G401.6 (cell line): ENCODE results near the gene EXOSC6.
"Not testable (repeated sequence)": the region's sequence is repeated elsewhere in the genome, so short reads cannot be mapped to it uniquely, and the experiment has no call there.

Experiments
- FAIRE-seq: peaks from 2 replicates; lab custom pipeline; 2012; peaks lifted over from hg19 to GRCh38; lab: Jason Lieb, UNC

Gene EXOSC6

GRCh38 chr16:70254180-70254964 lies 2.6 kb upstream of the EXOSC6 start:
- FAIRE-seq = no peak

DNA sequence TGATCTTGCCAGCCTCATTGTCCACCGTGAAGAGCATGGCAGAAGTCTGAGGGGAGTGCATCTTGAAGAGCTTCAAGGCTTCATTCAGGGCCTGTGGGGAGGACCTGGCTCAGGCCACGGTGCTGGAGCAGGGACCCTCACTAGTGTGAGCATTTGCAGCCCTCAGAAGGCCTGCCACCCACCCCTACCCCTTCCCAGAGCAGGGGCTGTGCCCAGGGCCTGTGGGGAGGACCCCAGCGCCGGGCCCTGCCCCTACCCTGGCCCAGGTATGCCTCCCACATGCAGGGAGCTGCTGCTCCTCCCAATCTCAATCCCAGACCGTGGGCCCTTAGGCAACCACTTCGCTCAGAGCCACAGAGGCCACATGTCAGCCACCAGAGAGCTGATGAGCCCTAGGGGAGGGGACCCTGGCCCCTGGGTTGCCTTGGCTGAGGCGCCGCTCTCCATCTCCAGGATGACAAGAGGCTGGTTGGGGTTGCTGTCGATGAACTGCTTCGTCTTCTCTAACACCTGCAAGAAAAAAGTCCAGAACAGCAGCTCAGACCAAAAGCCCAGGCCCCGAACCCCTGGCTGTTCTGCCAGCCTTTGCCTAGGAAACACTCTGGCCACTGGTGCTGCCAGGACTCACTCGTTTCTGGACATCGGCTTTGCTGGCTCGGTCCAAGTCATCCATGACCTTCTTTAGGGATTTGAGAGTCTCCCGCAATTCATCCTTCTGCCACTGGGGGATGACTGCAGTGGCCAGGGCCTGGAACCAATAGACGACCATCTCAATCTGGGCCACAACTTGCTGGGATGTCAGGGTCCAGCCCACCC lies 1.8 kb upstream of the EXOSC6 start:
- FAIRE-seq = no peak

GRCh38 chr16:70252355-70252988 lies 732 bp upstream of the EXOSC6 start:
- FAIRE-seq = no peak

DNA sequence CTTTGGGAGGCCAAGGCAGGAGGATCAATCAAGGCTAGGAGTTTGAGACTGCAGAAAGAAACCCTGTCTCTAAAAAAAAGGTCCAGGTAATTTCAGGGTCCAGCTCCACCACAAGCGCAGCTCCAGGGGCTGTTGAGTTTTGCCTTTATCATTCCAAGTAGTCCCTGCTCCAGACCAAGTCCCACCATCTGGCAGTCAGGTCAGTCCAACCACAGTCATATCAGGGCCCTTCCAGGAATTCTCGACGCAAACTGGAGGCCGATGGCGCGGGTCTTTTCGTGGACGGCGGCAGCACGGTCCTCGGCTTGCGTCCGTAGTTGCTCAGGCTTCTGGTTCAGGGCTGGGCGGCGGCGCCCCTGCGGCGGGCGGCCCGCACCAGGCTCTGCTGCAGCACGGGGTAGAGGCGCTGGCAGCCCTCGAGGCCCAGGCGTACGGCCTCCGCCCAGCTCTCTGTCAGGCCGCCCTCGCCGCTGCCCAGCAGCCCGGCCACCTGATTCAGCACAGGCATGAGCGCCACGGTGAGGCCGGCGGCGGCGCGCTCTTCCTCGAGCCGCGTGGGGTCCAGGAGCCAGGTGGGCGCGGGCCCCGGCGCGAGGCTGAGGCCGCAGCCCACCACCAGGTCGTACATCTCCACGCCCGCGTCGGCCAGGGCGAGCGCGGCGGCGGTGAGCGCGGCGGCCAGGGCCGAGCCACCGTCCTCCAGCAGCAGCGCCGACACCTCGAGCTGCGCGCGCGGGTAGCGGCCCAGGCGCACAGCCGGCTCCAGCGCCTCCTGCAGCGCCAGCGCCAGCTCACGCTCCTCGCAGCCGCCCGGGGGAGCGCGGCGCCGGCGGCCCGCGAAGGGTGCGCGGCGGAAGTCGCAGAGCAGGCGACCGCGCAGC lies 752 bp downstream of the EXOSC6 start:
- FAIRE-seq = no peak

DNA sequence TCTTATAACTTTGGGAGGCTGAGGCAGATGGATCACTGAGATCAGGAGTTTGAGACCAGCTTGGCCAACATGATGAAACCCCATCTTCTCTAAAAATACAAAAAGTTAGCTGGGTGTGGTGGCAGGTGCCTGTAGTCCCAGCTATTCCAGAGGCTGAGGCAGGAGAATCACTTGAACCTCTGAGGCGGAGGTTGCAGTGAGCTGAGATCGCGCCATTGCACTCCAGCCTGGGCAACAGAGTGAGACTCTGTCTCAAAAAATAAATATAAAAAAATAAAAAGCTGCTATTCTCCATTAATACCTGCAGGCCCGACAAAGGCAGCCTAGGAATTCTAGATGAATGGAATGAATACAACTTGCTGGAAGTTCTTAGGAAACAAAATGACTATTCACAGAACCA lies 2.0 kb downstream of the EXOSC6 start:
- not testable (repeated sequence) for FAIRE-seq

GRCh38 chr16:70238773-70239172 lies 13.0 kb downstream of the EXOSC6 start:
- not testable (repeated sequence) for FAIRE-seq

DNA sequence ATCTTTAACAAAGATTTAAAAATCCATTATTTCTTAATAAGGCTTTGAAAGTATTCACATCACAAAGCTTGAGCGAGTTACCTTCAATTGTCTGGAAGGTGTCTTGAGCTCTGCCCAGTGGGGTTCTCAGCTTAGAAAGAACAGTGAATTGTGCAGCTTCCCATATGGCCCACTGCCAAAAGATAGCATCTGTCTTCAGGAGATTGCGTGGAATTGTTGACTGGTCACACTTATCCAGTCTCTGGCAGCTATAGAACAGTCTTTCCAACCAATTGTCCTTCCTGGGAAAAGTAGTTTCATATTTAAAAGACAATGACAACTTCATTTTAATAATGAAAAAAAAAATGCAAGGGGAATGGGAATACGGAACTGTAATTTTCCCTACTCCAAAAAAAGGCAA lies 19.9 kb downstream of the EXOSC6 start:
- not testable (repeated sequence) for FAIRE-seq

- FAIRE-seq = not testable (repeated sequence)
Observed at GRCh38 chr16:70226024-70226423, 25.7 kb downstream of the EXOSC6 start.

DNA sequence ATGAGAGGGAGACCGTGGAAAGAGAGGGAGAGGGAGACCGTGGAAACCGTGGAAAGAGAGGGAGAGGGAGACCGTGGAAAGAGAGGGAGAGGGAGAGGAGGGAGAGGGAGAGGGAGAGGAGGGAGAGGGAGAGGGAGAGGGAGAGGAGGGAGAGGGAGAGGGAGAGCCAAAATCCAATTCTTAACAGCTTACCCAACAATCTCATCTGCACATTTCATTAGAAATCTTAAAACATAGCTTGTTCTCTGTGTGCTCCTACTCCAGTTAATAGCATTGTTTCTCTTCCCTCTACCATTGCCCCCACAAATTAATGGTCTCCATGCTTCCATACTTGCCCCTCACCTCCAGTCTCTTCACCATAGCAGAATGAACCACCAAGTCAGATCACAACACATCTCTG lies 26.3 kb downstream of the EXOSC6 start:
- FAIRE-seq = not testable (repeated sequence)

DNA sequence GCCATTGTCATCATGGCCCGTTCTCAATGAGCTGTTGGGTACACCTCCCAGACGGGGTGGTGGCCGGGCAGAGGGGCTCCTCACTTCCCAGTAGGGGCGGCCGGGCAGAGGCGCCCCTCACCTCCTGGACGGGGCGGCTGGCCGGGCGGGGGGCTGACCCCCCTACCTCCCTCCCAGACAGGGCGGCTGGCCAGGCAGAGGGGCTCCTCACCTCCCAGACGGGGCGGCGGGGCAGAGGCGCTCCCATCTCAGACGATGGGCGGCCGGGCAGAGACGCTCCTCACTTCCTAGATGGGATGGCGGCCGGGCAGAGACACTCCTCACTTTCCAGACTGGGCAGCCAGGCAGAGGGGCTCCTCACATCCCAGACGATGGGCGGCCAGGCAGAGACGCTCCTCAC lies 27.1 kb downstream of the EXOSC6 start:
- FAIRE-seq = not testable (repeated sequence)

GRCh38 chr16:70223971-70224513 lies 27.7 kb downstream of the EXOSC6 start:
- FAIRE-seq = not testable (repeated sequence)

- FAIRE-seq = not testable (repeated sequence)
Observed at GRCh38 chr16:70223216-70223615, 28.5 kb downstream of the EXOSC6 start.

DNA sequence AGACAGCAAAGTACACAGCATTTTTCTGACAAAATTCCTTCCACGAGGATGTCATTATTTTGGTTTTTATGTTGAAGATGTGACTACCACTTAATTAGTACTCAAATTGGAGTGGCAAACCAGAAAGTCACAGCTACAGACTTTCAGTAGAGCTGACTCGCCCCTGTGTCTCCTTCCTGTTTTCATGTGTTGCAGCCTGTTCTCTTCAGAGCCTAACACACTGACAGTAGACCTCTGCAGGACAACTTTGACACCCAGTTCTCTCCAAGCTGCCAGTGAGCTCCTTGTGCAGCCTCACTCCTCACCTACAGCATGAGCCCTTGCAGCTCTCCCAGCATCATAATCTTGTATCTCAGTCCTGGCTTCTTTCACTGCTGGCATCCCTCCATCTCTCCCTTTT lies 29.2 kb downstream of the EXOSC6 start:
- FAIRE-seq = not testable (repeated sequence)

DNA sequence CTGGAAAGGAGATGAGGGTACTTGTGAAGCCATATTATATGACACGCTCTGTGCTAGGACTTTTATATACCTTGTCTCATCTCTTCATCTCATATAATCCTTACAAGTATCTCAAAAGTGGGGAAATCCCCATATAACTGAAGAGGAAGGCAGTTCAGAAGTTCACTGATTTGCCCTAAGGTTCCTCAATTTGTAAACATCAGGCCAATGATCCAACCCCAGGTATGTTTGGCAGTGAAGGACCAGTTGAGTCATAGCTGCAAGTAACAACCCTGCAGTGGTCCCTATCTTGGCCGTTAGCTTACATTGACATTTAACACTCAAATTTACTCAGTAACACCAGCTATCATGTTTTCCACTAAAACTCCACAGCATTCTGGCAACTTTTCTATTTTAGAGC lies 33.2 kb downstream of the EXOSC6 start:
- FAIRE-seq = not testable (repeated sequence)

GRCh38 chr16:70206382-70206781 lies 45.4 kb downstream of the EXOSC6 start:
- FAIRE-seq = not testable (repeated sequence)

DNA sequence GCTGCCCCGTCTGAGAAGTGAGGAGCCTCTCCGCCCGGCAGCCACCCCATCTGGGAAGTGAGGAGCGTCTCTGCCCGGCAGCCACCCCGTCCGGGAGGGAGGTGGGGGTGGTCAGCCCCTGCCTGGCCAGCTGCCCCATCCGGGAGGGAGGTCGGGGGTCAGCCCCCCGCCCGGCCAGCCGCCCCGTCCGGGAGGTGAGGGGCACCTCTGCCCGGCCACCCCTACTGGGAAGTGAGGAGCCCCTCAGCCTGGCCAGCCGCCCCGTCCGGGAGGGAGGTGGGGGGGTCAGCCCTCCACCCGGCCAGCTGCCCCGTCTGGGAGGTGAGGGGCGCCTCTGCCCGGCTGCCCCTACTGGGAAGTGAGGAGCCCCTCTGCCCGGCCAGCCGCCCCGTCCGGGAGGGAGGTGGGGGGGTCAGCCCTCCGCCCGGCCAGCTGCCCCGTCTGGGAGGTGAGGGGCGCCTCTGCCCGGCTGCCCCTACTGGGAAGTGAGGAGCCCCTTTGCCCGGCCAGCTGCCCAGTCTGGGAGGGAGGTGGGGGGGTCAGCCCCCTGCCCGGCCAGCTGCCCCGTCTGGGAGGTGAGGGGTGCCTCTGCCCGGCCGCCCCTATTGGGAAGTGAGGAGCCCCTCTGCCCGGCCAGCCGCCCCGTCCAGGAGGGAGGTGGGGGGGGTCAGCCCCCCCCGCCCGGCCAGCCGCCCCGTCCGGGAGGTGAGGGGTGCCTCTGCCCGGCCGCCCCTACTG lies 46.9 kb downstream of the EXOSC6 start:
- FAIRE-seq = not testable (repeated sequence)

DNA sequence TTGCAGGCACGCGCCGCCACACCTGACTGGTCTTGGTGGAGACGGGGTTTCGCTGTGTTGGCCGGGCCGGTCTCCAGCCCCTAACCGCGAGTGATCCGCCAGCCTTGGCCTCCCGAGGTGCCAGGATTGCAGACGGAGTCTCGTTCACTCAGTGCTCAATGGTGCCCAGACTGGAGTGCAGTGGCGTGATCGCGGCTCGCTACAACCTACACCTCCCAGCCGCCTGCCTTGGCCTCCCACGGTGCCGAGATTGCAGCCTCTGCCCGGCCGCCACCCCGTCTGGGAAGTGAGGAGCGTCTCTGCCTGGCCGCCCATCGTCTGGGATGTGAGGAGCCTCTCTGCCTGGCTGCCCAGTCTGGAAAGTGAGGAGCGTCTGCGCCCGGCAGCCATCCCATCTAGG lies 47.7 kb downstream of the EXOSC6 start:
- FAIRE-seq = not testable (repeated sequence)

GRCh38 chr16:70203508-70203907 lies 48.2 kb downstream of the EXOSC6 start:
- FAIRE-seq = not testable (repeated sequence)

DNA sequence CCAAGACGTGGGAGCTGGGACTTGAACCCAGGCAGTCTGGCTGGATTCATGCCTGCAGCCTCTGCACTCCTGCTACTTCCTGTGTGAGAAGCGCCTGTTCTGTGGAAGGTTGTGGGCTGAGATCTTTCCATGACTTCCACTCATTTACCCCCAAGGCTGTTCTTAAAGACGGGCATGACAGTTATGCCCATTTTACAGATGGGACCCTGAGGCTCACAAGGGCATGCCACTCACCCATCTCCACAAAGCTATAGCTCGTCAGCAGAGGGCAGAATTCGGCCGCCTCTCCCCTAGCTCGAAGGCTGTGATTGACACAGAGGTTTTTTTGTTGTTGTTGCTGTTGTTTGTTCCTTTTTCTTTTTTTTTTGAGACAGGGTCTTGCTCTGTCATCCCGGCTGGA lies 51.7 kb downstream of the EXOSC6 start:
- not testable (repeated sequence) for FAIRE-seq

- FAIRE-seq = not testable (repeated sequence)
Observed at GRCh38 chr16:70199170-70199569, 52.6 kb downstream of the EXOSC6 start.

- FAIRE-seq = not testable (repeated sequence)
Observed at GRCh38 chr16:70198666-70199065, 53.1 kb downstream of the EXOSC6 start.
